HFF-Myc (cell line): ENCODE measurements around the gene ARHGAP44.

Experiments
- DNase-seq: peaks from one replicate; pipeline ENCODE4 v3.0.0-alpha.2; 2011; ENCODE audit warnings: low read depth; ENCODE audit errors: extremely low read depth
- H3K4me3 ChIP-seq: replicated peaks from 2 replicates; pipeline ENCODE4 v1.5.1; 2011; ENCODE audit warnings: low read depth, mild to moderate bottlenecking, control low read depth, low read length
- TF ChIP-seq, protein P1 (sequence below): IDR thresholded peaks from 2 replicates; pipeline ENCODE4 v1.5.1; 2012; ENCODE audit warnings: mild to moderate bottlenecking, low read depth, low read length, control low read depth; ENCODE audit errors: missing control alignments

ARHGAP44 gene

DNA sequence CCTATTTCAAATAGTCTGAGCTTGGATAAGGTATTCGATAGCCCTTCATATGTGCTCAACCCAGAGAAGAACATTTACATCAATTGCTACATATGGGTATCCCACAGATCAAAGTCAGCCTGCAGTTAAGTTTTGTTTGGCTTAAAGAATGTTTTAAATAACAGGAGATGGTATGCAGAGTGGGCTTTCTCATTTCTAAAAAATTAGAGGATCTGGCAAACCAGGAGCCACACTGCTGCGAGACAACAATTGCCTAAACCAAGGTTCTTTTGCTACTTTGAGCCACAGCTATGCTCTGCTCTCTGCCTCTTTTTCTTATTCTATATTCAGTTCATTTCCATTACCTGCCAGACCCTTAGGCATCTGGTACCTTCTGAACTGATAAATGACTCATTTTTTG lies 30.2 kb upstream of the ARHGAP44 start:
- TF ChIP-seq, protein P1, sequence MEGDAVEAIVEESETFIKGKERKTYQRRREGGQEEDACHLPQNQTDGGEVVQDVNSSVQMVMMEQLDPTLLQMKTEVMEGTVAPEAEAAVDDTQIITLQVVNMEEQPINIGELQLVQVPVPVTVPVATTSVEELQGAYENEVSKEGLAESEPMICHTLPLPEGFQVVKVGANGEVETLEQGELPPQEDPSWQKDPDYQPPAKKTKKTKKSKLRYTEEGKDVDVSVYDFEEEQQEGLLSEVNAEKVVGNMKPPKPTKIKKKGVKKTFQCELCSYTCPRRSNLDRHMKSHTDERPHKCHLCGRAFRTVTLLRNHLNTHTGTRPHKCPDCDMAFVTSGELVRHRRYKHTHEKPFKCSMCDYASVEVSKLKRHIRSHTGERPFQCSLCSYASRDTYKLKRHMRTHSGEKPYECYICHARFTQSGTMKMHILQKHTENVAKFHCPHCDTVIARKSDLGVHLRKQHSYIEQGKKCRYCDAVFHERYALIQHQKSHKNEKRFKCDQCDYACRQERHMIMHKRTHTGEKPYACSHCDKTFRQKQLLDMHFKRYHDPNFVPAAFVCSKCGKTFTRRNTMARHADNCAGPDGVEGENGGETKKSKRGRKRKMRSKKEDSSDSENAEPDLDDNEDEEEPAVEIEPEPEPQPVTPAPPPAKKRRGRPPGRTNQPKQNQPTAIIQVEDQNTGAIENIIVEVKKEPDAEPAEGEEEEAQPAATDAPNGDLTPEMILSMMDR: no peak
- no peak overlapping the region for H3K4me3 ChIP-seq
- DNase-seq: no peak

DNA sequence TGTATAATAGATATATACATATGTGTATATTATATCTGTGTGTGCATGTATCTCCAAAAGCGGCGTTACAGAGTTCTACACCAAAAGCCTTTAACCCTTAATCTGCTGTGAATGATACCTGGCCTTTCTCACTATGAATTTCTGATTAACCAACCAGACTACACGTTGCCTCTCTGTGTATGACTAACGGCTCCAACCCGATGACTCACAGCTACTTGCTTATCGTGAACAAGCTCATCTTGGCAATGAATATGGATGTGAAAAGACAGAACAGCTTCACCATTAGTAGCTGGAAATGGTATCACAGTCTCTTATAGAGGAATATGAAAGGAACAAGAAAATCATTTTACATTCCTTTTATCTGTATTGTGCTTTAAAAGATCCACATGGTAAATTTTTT lies 23.8 kb upstream of the ARHGAP44 start:
- H3K4me3 ChIP-seq: no peak overlapping the region
- TF ChIP-seq, protein P1: no peak
- DNase-seq: peak; percentile 46

DNA sequence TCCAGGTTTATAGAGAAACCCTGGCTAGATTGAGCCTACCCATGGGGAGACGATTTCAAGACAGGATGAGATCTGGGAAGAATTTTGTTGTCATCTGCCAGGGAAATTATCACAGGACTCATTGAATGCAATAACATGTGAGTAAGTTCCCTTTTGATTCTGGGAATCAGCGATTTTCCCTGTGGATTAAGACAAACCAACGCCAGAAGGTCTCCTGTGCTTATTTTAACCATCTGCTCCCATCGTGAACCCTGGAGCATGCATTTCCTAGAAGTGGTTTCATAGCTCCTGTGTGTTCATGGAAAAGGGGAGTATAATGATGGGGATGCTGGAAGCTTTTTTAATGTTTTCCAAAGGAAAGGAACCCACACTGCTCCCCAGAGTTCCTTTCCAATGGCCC lies 21.0 kb upstream of the ARHGAP44 start:
- TF ChIP-seq, protein P1: no peak
- H3K4me3 ChIP-seq: no peak overlapping the region
- no peak for DNase-seq

DNA sequence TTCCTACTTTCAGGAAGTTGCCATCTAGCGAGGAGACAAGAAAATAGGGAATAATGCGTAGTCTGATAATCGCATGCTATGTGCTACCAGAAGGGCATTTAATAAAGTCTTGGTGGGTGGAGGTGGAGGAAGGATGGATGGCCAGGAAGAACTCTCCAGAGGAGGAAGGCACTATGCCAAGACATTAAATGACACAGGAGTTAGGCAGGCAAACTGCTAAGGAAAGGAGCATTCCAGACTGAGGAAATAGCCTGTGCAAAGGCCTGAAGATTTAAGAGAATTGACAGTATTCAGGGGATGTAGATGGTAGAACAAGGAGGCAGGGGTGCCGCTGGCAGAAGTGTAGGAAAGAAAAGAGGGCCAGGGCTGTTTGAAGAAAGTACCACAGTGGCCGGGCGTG lies 19.3 kb upstream of the ARHGAP44 start:
- no peak for DNase-seq
- TF ChIP-seq, protein P1: no peak
- H3K4me3 ChIP-seq: no peak overlapping the region

DNA sequence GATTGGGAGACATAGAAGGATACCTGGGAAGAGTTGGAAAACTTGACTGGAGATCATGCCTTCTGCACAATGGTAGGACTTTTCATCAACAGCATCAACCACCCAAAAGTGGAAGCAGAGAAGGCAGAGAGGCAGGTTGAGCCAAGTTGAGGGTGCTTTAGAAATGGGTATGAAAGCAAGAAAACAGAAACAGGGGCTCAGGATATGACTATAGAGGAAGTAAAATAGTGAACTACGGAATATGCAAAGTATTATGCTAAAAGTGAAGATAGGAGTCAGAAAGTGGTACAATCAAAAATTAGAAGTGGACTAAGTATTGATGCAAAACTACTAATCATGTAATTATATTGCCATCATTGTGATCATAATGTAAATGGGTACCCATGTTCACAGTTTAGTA lies 16.1 kb upstream of the ARHGAP44 start:
- TF ChIP-seq, protein P1: no peak
- no peak for DNase-seq
- no peak overlapping the region for H3K4me3 ChIP-seq

DNA sequence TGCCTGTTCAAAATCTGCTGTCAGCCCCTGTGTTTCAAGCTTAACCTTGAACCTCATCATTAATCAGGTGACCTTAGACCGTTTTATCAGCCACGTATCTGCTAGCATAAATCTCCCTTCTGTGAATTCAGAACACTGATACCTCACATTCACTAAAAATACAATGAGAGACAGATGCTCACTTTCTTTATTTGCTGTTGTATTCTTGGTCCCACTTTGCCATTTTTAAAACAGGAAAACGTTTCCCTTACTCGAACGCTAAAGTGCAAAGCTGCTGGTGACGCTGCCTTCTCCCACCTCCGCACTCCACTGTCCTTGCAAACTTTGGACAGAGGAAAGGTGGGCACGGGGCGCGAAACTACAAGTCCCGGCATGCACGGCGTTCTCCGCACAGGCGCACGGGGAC lies 220 bp upstream of the ARHGAP44 start:
- TF ChIP-seq, protein P1: no peak
- H3K4me3 ChIP-seq: peak overlapping the region; percentile 46
- no peak for DNase-seq
